Measurements from ENCODE around the gene TMED10.
A peak's percentile ranks its signal among the peaks of the same experiment; 100 is the strongest.

TMED10 gene

GRCh38 chr14:75176142-75176820 lies at the start of gene TMED10:
TMED10 (minus strand) TSS chr14:75176612; CDS start chr14:75176579, 33 bp downstream.
- peak; percentile 88 for DNase-seq (ENCODE audit: low spot score)

- DNase-seq (ENCODE audit: low spot score): no peak
Observed at GRCh38 chr14:75224561-75224960, 48.1 kb upstream of the TMED10 start.

DNA sequence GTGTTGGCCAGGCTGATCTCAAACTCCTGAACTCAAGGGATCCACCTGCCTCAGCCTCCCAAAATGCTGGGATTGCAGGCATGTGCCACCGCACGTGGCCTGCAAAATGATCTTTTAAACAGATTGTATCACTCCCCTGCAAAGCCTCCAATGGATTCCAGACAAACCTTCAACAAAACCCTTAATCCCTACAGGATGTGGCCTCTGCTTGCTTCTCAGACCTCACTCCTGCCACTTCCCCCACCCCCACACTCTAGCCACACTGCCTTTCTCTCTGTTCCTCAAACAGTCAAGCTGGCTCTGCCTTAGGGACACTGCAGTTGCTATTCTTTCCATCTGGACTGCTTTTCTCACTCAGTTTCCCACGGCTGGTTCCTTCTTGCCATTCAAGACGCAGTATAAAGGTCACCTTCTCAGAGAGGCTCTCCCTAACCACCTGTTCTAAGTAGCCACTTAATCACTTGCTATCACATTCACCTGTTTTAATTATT lies 47.3 kb upstream of the TMED10 start:
- no peak for DNase-seq (ENCODE audit: low spot score)

- no peak for DNase-seq (ENCODE audit: low spot score)
Observed at GRCh38 chr14:75222208-75222701, 45.8 kb upstream of the TMED10 start.

- no peak for DNase-seq (ENCODE audit: low spot score)
Observed at GRCh38 chr14:75221797-75222196, 45.4 kb upstream of the TMED10 start.

DNA sequence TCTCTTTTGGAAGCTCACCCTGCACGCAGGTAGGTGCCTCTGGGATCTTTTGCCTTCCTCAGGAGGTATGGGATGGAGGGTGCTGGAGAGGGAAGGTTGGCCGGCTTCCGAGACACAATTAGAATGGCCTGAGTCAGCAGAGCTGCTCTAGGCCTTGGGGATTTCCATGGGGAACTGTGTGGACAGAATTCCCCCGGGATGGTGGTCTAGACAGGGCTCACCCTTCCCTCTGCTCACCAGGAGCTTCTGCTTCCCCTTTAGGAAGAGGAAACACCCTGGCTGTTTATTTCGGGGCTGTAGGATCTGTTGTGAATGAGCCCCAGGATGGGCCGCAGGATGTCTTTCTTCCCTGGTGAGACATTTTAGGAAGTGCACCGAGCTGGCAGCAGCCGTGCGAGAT lies 43.7 kb upstream of the TMED10 start:
- DNase-seq (ENCODE audit: low spot score): no peak

GRCh38 chr14:75217508-75218206 lies 41.2 kb upstream of the TMED10 start:
- DNase-seq (ENCODE audit: low spot score): no peak

DNA sequence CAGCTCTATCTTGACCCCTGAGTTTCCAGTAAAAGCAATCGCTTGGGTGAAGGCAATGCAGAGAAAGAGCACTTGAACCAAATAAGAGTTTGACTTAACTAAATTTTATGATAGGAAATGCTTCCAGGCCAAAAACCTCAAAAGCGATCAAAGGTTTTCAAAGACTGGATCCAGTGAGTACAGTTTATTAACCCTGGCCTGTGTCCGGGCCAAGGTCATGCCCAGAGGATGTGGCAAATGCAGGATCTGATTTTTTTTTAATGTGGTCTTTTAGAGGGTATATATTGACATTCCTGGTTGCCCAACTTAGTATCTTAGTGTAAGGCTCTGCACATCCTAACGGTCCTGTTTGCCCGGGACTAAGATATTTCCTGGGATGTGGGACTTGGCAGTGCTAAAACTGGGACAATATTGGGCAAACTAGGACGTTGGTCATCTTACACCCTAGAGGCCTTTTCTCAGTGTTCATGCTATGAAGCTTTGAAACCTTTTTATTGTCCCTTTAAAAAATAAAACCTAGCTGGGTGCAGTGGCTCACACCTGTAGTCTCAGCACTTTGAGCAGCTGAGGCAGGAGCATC lies 40.1 kb upstream of the TMED10 start:
- DNase-seq (ENCODE audit: low spot score): no peak

DNA sequence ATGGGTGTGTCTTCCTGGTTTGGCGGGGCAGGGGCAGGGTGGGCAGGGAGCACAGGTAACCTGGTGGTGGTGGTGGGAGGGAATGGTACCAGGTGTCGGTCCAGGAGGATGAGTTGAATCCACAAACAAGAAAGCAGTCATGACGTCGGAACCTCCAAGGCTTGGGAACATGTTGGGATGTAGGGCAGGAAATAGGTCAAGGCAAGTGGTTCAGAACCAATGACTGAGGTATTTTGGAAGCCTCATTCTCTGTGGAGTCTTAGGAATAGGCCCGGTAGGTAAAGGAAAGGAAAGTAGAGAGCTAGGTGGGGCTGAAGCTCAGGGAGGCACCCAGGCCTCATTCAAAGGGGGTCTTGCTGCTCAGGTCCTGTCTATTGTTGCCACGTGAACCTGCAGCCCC lies 39.1 kb upstream of the TMED10 start:
- no peak for DNase-seq (ENCODE audit: low spot score)

DNA sequence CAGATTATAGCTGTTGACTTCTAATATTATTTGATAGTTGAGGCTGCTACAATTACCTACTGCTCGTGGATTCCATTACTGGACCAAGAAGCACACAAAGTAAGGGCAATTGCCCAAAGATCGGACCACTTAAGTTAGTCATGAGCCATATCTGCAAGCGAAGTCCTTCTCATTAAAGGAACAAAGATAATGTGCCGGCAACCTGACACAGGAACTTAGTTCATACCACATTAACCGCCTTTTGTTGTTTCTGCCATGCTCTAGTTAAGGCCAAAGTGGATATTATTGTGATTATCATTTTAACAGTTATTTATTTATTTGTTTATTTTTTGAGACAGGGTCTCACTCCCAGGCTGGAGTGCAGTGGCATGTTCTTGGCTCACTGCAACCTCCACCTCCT lies 38.1 kb upstream of the TMED10 start:
- no peak for DNase-seq (ENCODE audit: low spot score)

DNA sequence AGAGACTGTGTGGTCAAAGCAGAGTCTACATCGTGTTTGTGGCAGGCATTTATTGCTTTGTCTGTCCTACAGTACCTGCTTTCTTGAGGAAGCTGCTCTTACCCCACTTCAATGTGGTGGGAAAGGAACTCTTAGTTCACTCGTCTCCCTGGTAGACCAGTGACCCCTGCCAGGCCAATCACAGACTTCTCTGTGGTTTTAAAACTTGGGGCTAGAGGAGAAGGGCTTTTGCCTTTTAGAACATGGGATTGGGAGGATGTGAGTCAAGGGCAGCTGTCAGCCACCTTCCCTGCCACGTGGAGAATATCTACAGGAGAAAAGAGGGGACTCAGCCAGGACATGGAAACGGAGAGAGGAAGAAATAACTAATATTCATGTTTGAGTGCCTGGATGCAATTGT lies 36.8 kb upstream of the TMED10 start:
- DNase-seq (ENCODE audit: low spot score): no peak

DNA sequence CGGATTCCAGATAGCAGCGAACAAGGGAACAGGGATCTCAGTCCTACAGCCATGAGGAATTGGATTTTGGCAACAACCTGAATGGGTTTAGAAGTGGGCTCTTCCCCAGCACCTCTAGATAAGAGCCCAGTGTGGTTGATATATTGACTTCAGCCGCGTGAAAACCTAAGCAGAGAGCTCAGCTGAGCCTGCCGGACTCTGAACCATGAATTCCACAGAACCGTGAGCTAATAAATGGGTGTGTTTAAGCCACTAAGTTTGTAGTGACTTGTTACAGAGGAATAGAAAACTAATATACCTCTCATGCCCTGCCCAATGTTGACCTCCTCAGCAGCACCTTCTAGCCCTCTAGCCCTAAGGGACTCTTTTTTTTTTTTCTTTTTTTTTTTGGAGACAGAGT lies 32.4 kb upstream of the TMED10 start:
- DNase-seq (ENCODE audit: low spot score): no peak

DNA sequence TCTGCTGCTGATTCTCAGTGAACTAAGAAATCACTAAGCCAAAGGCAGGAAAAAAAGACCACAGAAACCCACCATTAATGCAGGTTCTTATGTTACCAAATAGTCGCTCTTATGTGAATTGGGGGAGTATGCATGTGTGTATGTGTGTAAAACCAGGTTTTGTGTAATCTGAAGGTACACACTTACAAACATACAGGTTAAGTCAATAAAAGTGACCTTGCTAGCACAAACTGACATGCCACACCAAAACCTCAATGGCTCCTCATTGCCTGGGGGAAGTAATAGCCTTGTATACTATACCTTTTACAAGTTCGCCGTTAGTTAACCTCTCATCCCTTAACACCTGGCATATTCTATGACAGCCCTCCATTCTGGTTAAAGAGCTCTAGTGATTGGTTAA lies 29.8 kb upstream of the TMED10 start:
- no peak for DNase-seq (ENCODE audit: low spot score)

DNA sequence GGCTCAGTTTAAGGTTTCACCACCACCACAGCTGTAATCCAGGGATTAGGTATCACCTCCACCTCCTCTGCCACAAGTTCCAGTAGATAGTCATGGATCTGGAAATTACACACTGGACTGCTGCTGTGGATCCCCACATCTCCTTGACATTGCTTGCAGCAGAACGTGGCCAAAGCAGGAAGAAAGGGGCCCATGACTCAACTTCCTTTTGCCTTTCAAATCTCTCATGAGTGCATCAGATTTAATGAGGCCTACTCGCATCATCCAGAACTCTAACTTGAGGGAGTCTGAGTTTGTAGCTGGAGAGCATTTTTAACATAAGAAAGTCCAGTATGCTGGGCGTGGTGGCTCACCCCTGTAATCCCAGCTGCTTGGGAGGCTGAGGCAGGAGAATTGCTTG lies 29.2 kb upstream of the TMED10 start:
- peak; percentile 13 for DNase-seq (ENCODE audit: low spot score)

DNA sequence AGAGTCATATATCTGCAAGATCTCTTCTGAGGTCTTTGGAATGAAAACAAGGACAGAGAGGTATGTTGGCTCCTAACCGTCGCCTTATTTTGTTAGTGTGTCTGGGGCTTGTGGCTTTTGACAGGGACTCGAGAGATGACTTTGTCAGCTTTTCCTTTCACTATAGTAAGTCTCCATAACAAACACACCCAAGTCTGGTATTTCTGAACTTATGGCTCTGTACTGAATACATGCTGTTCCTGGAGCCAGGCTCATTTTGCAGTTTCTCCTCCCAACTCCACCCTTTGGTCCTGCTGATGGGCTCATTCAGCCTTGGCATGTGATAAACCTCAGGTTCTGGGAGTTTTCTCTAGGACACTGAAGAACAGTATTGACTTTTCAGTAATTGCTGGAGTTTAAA lies 27.7 kb upstream of the TMED10 start:
- no peak for DNase-seq (ENCODE audit: low spot score)

- DNase-seq (ENCODE audit: low spot score): no peak
Observed at GRCh38 chr14:75202657-75203056, 26.2 kb upstream of the TMED10 start.

DNA sequence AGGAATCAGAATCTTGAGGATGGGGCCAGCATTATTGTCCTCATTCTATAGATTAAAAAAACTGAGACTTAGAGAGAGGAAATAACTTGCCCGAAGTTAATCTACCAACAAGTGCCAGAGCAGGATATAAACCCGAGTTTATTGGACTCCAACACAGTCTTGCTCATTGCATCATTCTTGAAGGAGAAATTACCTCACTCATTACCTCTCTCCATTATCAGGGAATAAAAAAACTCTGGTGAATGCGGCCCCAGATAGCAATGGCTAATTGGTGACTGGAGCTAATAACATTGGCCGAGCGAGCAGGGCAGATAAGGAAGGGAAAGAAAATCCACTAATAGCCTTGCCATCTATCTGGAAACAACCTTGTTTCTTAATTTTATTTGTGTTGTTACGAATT lies 24.7 kb upstream of the TMED10 start:
- DNase-seq (ENCODE audit: low spot score): no peak

GRCh38 chr14:75200451-75200850 lies 24.0 kb upstream of the TMED10 start:
- DNase-seq (ENCODE audit: low spot score): no peak

GRCh38 chr14:75198291-75198933 lies 22.0 kb upstream of the TMED10 start:
- no peak for DNase-seq (ENCODE audit: low spot score)

DNA sequence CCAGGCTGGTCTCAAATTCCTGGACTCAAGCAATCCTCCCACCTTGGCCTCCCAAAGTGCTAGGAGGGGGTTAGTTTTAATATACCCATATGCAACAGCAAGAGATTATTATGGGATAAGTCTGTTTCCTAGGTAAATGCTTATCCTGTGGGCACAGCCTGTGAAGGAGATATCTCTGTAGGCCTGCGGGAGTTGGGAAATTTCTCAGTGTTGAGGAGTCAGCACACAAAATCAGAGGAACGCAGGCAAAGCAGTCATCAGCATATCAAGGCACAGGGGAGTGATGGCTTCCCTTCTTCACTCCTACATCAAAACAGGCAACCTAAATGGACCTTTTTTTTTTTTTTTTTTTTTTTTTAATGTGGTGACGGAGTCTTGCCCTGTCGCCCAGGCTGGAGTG lies 20.9 kb upstream of the TMED10 start:
- DNase-seq (ENCODE audit: low spot score): no peak

DNA sequence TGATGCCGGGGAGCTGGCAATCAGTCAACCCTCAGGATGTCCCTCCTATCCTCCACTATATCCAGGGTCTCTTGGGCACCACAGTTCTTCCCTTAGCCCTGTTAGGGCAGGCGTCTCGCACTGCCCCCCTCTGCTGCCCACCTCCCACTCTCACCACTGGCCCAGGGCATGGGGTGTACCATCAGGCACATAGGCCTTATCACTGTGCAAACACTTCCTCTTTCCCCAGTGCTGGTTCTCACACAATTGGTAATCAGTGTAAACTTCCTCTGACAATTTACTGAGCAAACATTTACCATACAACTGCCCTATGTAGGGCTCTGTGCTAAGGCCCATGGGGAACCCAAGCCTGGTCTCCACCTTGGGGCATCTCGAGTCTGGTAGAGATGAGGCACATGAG lies 20.1 kb upstream of the TMED10 start:
- no peak for DNase-seq (ENCODE audit: low spot score)

- DNase-seq (ENCODE audit: low spot score): no peak
Observed at GRCh38 chr14:75196064-75196463, 19.7 kb upstream of the TMED10 start.

GRCh38 chr14:75191100-75191499 lies 14.7 kb upstream of the TMED10 start:
- DNase-seq (ENCODE audit: low spot score): no peak
